Mesothelial cell of epicardium (in vitro differentiated cells): ENCODE measurements around the gene SPI1. TPM values are rescaled to one million over a fixed set of nuclear protein-coding genes. Genes with fewer than 3 reads are reported as not detected.

Source experiments
- DNase-seq, 2 experiments: peaks; one replicate each; pipeline ENCODE4 v3.0.0; 2021; ENCODE audit warnings: low spot score in 2 of 2; ENCODE audit not compliant: unreplicated experiment in 2 of 2
- H3K27ac Mint-ChIP-seq: 2 replicates; pipeline ENCODE4 v1.8.0; 2021; ENCODE audit warnings: mixed read lengths
- H3K27me3 Mint-ChIP-seq: 2 replicates; pipeline ENCODE4 v1.8.0; 2021; ENCODE audit warnings: low read depth, mixed read lengths
- H3K36me3 Mint-ChIP-seq: 2 replicates; pipeline ENCODE4 v1.8.0; 2021; ENCODE audit warnings: mixed read lengths
- H3K4me1 Mint-ChIP-seq: 2 replicates; pipeline ENCODE4 v1.8.0; 2021; ENCODE audit warnings: mixed read lengths
- H3K4me3 Mint-ChIP-seq: 2 replicates; pipeline ENCODE4 v1.8.0; 2021; ENCODE audit warnings: mild to moderate bottlenecking, moderate library complexity, mixed read lengths
- H3K9me3 Mint-ChIP-seq: 2 replicates; pipeline ENCODE4 v1.8.0; 2021; ENCODE audit warnings: mixed read lengths
- CTCF ChIP-seq: fragments of 200-600 bp; sonication (generic); IDR thresholded peaks from one replicate; pipeline ENCODE4 v1.5.0; 2021; ENCODE audit warnings: antibody characterized with exemption; ENCODE audit not compliant: unreplicated experiment
- total RNA-seq: library from RNA; stranded (reverse); gene quantifications from 3 replicates; pipeline ENCODE4 v1.2.1, GENCODE V29; 2021

Gene SPI1
- total RNA-seq, 1 donor from 2014 or later: not detected

- no peaks in the 10 kb centered on the region for H3K27me3 Mint-ChIP-seq
- no peaks in the 10 kb centered on the region for H3K9me3 Mint-ChIP-seq
- peak within 1 kb of the TSS; percentile 94 for H3K4me3 Mint-ChIP-seq
- H3K4me1 Mint-ChIP-seq: peaks cover 21% of the 10 kb centered on the region
- peak; percentile 88 to 95 for DNase-seq
- H3K27ac Mint-ChIP-seq: peak within 1 kb of the TSS; percentile 96
- no peaks in the 10 kb centered on the region for H3K36me3 Mint-ChIP-seq
- TF ChIP-seq CTCF: peak; percentile 87
Observed at GRCh38 chr11:47407746-47408590, 29.6 kb upstream of the SPI1 start, which contains the start of gene SLC39A13. SLC39A13 (plus strand) TSS chr11:47408590; CDS start chr11:47410095, 1,505 bp downstream.

- Mint-ChIP-seq H3K9me3 (no peaks in the 10 kb centered on the region), H3K36me3 (no peaks in the 10 kb centered on the region), H3K27ac (peak overlapping the region; percentile 96), H3K4me1 (peaks cover 21% of the 10 kb centered on the region), H3K27me3 (no peaks in the 10 kb centered on the region), H3K4me3 (peak overlapping the region; percentile 84)
- DNase-seq: no peak
- TF ChIP-seq CTCF: no peak
Observed at GRCh38 chr11:47406896-47407745, 28.8 kb upstream of the SPI1 start.

GRCh38 chr11:47403571-47403970, 25.2 kb upstream of the SPI1 start:
- no peaks in the 10 kb centered on the region for H3K36me3 Mint-ChIP-seq
- no peak overlapping the region for H3K4me3 Mint-ChIP-seq
- no peaks in the 10 kb centered on the region for H3K9me3 Mint-ChIP-seq
- peaks cover 23% of the 10 kb centered on the region for H3K4me1 Mint-ChIP-seq
- DNase-seq: no peak
- no peak for TF ChIP-seq CTCF
- H3K27ac Mint-ChIP-seq: no peak overlapping the region
- no peaks in the 10 kb centered on the region for H3K27me3 Mint-ChIP-seq

- Mint-ChIP-seq H3K4me3 (no peak overlapping the region), H3K4me1 (peaks cover 24% of the 10 kb centered on the region), H3K27ac (no peak overlapping the region), H3K27me3 (no peaks in the 10 kb centered on the region), H3K9me3 (no peaks in the 10 kb centered on the region), H3K36me3 (no peaks in the 10 kb centered on the region)
- TF ChIP-seq CTCF: no peak
- no peak for DNase-seq
Observed at GRCh38 chr11:47403135-47403534, 24.8 kb upstream of the SPI1 start.

- TF ChIP-seq CTCF: no peak
- H3K4me3 Mint-ChIP-seq: peak overlapping the region; percentile 60
- peak overlapping the region; percentile 95 for H3K27ac Mint-ChIP-seq
- DNase-seq: no peak
- no peaks in the 10 kb centered on the region for H3K36me3 Mint-ChIP-seq
- no peaks in the 10 kb centered on the region for H3K27me3 Mint-ChIP-seq
- no peaks in the 10 kb centered on the region for H3K9me3 Mint-ChIP-seq
- H3K4me1 Mint-ChIP-seq: peaks cover 15% of the 10 kb centered on the region
Observed at GRCh38 chr11:47400768-47401279, 22.5 kb upstream of the SPI1 start.
